OCI-LY1 (cell line): ENCODE results near the gene ZNF664.

Experiments
- H2AFZ ChIP-seq: fragments of 200-600 bp; sonication (generic), shearing (Covaris generic); 2 replicates; pipeline ENCODE4 v1.6.0; 2014; ENCODE audit warnings: antibody characterized with exemption, mild to moderate bottlenecking, low read length
- H3F3A ChIP-seq: fragments of 200-600 bp; sonication (generic), shearing (Covaris generic); 2 replicates; pipeline ENCODE4 v1.6.0; 2014; ENCODE audit warnings: mild to moderate bottlenecking, antibody characterized with exemption, low read length, moderate library complexity; ENCODE audit not compliant: insufficient read depth
- H3K27ac ChIP-seq: fragments of 200-600 bp; sonication (generic); 2 replicates; pipeline ENCODE4 v1.5.1; 2014; ENCODE audit warnings: low read length, mixed run types, mild to moderate bottlenecking, low read depth; ENCODE audit not compliant: poor library complexity, severe bottlenecking
- H3K27me3 ChIP-seq: fragments of 200-600 bp; sonication (generic); 2 replicates; pipeline ENCODE4 v1.6.0; 2014; ENCODE audit warnings: antibody characterized with exemption, mild to moderate bottlenecking, low read length, moderate library complexity; ENCODE audit not compliant: insufficient read depth
- H3K36me3 ChIP-seq: fragments of 200-600 bp; sonication (generic); 2 replicates; pipeline ENCODE4 v1.6.1; 2014; ENCODE audit warnings: mild to moderate bottlenecking, antibody characterized with exemption, low read length, moderate library complexity, mixed read lengths; ENCODE audit not compliant: insufficient read depth
- H3K4me1 ChIP-seq: fragments of 200-600 bp; sonication (generic); 2 replicates; pipeline ENCODE4 v1.5.1; 2014; ENCODE audit warnings: mild to moderate bottlenecking, low read length, moderate library complexity; ENCODE audit not compliant: insufficient read depth, severe bottlenecking
- H3K4me2 ChIP-seq: fragments of 200-600 bp; sonication (generic), shearing (Covaris generic); 2 replicates; pipeline ENCODE4 v1.6.1; 2014; ENCODE audit warnings: low read length
- H3K4me3 ChIP-seq: fragments of 200-600 bp; sonication (generic); 2 replicates; pipeline ENCODE4 v1.5.1; 2014; ENCODE audit warnings: low read length, low read depth, mild to moderate bottlenecking, mixed read lengths; ENCODE audit not compliant: poor library complexity, severe bottlenecking
- H3K79me2 ChIP-seq: fragments of 200-600 bp; shearing (Covaris generic); 2 replicates; pipeline ENCODE4 v1.6.1; 2016; ENCODE audit warnings: mixed run types, low read length, mixed read lengths; ENCODE audit not compliant: insufficient read depth
- H3K9ac ChIP-seq: fragments of 200-600 bp; sonication (generic), shearing (Covaris generic); 2 replicates; pipeline ENCODE4 v1.6.1; 2014; ENCODE audit warnings: mild to moderate bottlenecking, low read length, mixed read lengths
- H3K9me2 ChIP-seq: fragments of 200-600 bp; sonication (generic), shearing (Covaris generic); 2 replicates; pipeline ENCODE4 v1.6.1; 2014; ENCODE audit warnings: low read depth, mild to moderate bottlenecking, low read length, mixed read lengths
- H3K9me3 ChIP-seq: fragments of 200-600 bp; shearing (Covaris generic); 2 replicates; pipeline ENCODE4 v1.6.1; 2014; ENCODE audit warnings: low read length, mixed read lengths
- H4K20me1 ChIP-seq: fragments of 200-600 bp; sonication (generic), shearing (Covaris generic); 2 replicates; pipeline ENCODE4 v1.6.0; 2016; ENCODE audit warnings: mild to moderate bottlenecking, low read length; ENCODE audit not compliant: insufficient read depth
- CTCF ChIP-seq: fragments of 200-600 bp; sonication (generic), shearing (Covaris generic); IDR thresholded peaks from 2 replicates; pipeline ENCODE4 v1.5.1; 2017; ENCODE audit warnings: mild to moderate bottlenecking, antibody characterized with exemption, low read length, moderate library complexity, mixed read lengths
- EZH2 ChIP-seq: fragments of 200-600 bp; sonication (generic), shearing (Covaris generic); IDR thresholded peaks from 2 replicates; pipeline ENCODE4 v1.8.0; 2017; ENCODE audit warnings: borderline replicate concordance, mixed run types, mild to moderate bottlenecking, antibody characterized with exemption, low read length, moderate library complexity, mixed read lengths

ZNF664 gene

GRCh38 chr12:124018539-124018938 lies 45.5 kb downstream of the ZNF664 start:
- TF ChIP-seq EZH2 (no peak), CTCF (no peak)
- Histone ChIP-seq H3K9me3 (no peaks in the 10 kb centered on the region), H3F3A (no peaks in the 10 kb centered on the region), H3K9ac (no peak overlapping the region), H3K27ac (no peak overlapping the region), H2AFZ (no peak overlapping the region), H3K79me2 (no peaks in the 10 kb centered on the region), H3K36me3 (peaks cover 10% of the 10 kb centered on the region), H3K27me3 (no peaks in the 10 kb centered on the region), H3K4me3 (no peak overlapping the region), H3K4me1 (no peaks in the 10 kb centered on the region), H3K4me2 (no peak overlapping the region), H3K9me2 (no peaks in the 10 kb centered on the region), H4K20me1 (no peaks in the 10 kb centered on the region)

DNA sequence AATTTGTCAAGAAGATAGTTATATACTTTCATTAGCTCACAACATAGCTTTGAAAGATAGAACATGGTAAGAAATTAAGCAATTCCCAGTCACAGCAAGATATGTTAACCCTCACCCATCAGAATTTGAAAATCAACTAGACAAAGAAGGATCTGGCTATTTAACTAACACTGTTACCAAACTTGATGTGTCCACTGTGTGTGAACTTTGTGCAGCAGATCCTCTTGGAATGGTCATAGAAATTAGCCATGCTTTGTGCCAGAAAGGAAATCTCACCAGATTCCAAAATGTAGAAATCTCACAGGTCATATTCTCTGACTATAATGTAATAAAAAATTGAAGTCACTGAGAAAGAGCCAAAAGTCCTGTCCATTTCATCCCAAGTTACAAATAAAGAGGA lies 46.1 kb downstream of the ZNF664 start:
- no peak overlapping the region for H3K4me3 ChIP-seq
- H3K9me2 ChIP-seq: no peaks in the 10 kb centered on the region
- no peaks in the 10 kb centered on the region for H3K27me3 ChIP-seq
- no peaks in the 10 kb centered on the region for H3K9me3 ChIP-seq
- H3K27ac ChIP-seq: no peak overlapping the region
- no peak overlapping the region for H2AFZ ChIP-seq
- H3K4me1 ChIP-seq: no peaks in the 10 kb centered on the region
- no peak overlapping the region for H3K4me2 ChIP-seq
- no peaks in the 10 kb centered on the region for H3K79me2 ChIP-seq
- no peaks in the 10 kb centered on the region for H4K20me1 ChIP-seq
- no peaks in the 10 kb centered on the region for H3F3A ChIP-seq
- 0 out of 2 replicates have a peak, but pooled peaks cover 6% of the 10 kb centered on the region for H3K36me3 ChIP-seq
- TF ChIP-seq CTCF (no peak), EZH2 (no peak)
- H3K9ac ChIP-seq: no peak overlapping the region

- H3K4me3 ChIP-seq: no peak overlapping the region
- no peaks in the 10 kb centered on the region for H4K20me1 ChIP-seq
- no peaks in the 10 kb centered on the region for H3F3A ChIP-seq
- TF ChIP-seq CTCF (no peak), EZH2 (no peak)
- H3K4me1 ChIP-seq: no peaks in the 10 kb centered on the region
- no peaks in the 10 kb centered on the region for H3K36me3 ChIP-seq
- H3K79me2 ChIP-seq: no peaks in the 10 kb centered on the region
- 0 out of 2 replicates have a peak, but pooled peaks cover 3% of the 10 kb centered on the region for H3K27me3 ChIP-seq
- H3K9me3 ChIP-seq: no peaks in the 10 kb centered on the region
- no peaks in the 10 kb centered on the region for H3K9me2 ChIP-seq
- H2AFZ ChIP-seq: no peak overlapping the region
- no peak overlapping the region for H3K4me2 ChIP-seq
- no peak overlapping the region for H3K27ac ChIP-seq
- no peak overlapping the region for H3K9ac ChIP-seq
These were observed 47.5 kb downstream of the ZNF664 start for GRCh38 chr12:124020514-124020949.
